Naive thymus-derived CD4-positive, alpha-beta T cell (primary cell): ENCODE data around the gene DENND1A. TPM values are rescaled to one million over a fixed set of nuclear protein-coding genes. Genes with fewer than 3 reads are reported as not detected.

ENCODE experiments used
- ATAC-seq: fragments of 150-1000 bp; cut with Tn5 transposase; 2 replicates; pipeline ENCODE4 v1.10.0; 2021; ENCODE audit warnings: mild to moderate bottlenecking, moderate library complexity
- CTCF ChIA-PET: fragments of 350-600 bp; sonication (Branson Sonifier 250); formaldehyde crosslinking; loops from one replicate; lab custom pipeline; 2021; ENCODE audit warnings: antibody characterized with exemption; lab: Charles Lee
- POLR2A ChIA-PET: fragments of 350-600 bp; sonication (Branson Sonifier 250); formaldehyde crosslinking; loops from one replicate; lab custom pipeline; 2021; ENCODE audit warnings: antibody characterized with exemption, inconsistent platforms; lab: Charles Lee
- DNase-seq, 9 donors: peaks; one replicate each; pipeline versions ENCODE4 v3.0.0 to v3.0.0-alpha.2; 2020 to 2022; ENCODE audit warnings: mixed read lengths in 1 of 9
- H3K27ac ChIP-seq: one replicate; pipeline ENCODE4 v1.7.0; 2013; ENCODE audit warnings: mild to moderate bottlenecking, low read depth, low read length, moderate library complexity
- H3K27me3 ChIP-seq, 2 donors: one replicate each; pipeline ENCODE4 v1.7.0; 2013; ENCODE audit warnings: low read length in 2 of 2, mild to moderate bottlenecking in 2 of 2, moderate library complexity in 2 of 2; ENCODE audit not compliant: control insufficient read depth in 2 of 2, insufficient read depth in 2 of 2
- H3K36me3 ChIP-seq, 3 experiments: 1 replicate in 2 of 3; 2 replicates in 1 of 3; pipeline ENCODE4 v1.7.0; 2013; ENCODE audit warnings: low read length in 3 of 3, mild to moderate bottlenecking in 3 of 3, moderate library complexity in 1 of 3; ENCODE audit not compliant: insufficient read depth in 3 of 3, control insufficient read depth in 2 of 3
- H3K4me1 ChIP-seq, 2 donors: one replicate each; pipeline ENCODE4 v1.7.0; 2013; ENCODE audit warnings: low read length in 2 of 2, mild to moderate bottlenecking in 2 of 2, moderate library complexity in 1 of 2; ENCODE audit not compliant: control insufficient read depth in 2 of 2, insufficient read depth in 2 of 2
- H3K4me3 ChIP-seq: 2 replicates; pipeline ENCODE4 v1.7.0; 2013; ENCODE audit warnings: mild to moderate bottlenecking, low read length
- H3K9me3 ChIP-seq, 3 experiments: 1 replicate in 2 of 3; 2 replicates in 1 of 3; pipeline ENCODE4 v1.7.0; 2013; ENCODE audit warnings: low read length in 3 of 3; ENCODE audit not compliant: control insufficient read depth in 2 of 3
- H3K27ac Mint-ChIP-seq, 9 donors: one replicate each; pipeline ENCODE4 v1.8.0; 2020 to 2022; ENCODE audit warnings: mixed read lengths in 9 of 9, mild to moderate bottlenecking in 8 of 9, moderate library complexity in 5 of 9, inconsistent platforms in 2 of 9
- H3K27me3 Mint-ChIP-seq, 5 donors: one replicate each; pipeline ENCODE4 v1.8.0; 2021 to 2022; ENCODE audit warnings: mixed read lengths in 5 of 5, mild to moderate bottlenecking in 1 of 5
- H3K36me3 Mint-ChIP-seq, 5 donors: one replicate each; pipeline ENCODE4 v1.8.0; 2020 to 2022; ENCODE audit warnings: mixed read lengths in 5 of 5, mild to moderate bottlenecking in 3 of 5, inconsistent platforms in 1 of 5
- H3K4me1 Mint-ChIP-seq, 7 donors: one replicate each; pipeline ENCODE4 v1.8.0; 2020 to 2022; ENCODE audit warnings: mixed read lengths in 7 of 7, mild to moderate bottlenecking in 3 of 7, inconsistent platforms in 1 of 7
- H3K4me3 Mint-ChIP-seq, 10 donors: one replicate each; pipeline ENCODE4 v1.8.0; 2020 to 2022; ENCODE audit warnings: mild to moderate bottlenecking in 10 of 10, mixed read lengths in 10 of 10, moderate library complexity in 6 of 10, inconsistent platforms in 2 of 10
- H3K9me3 Mint-ChIP-seq, 11 donors: one replicate each; pipeline ENCODE4 v1.8.0; 2020 to 2022; ENCODE audit warnings: mixed read lengths in 11 of 11, mild to moderate bottlenecking in 4 of 11, inconsistent platforms in 1 of 11, moderate library complexity in 1 of 11
- intact Hi-C, 2 donors: fragments of 100-400 bp; cut with micrococcal nuclease; formaldehyde crosslinking; loops; one replicate each; pipeline ENCODE4 v1.15.1; 2023
- polyA plus RNA-seq, 2 donors: library from polyadenylated mRNA; unstranded; fragments of 300-500 nt; fragmentation: Illumina TruSeq; gene quantifications; one replicate each; pipeline ENCODE4 v1.2.3, GENCODE V29; 2021
- total RNA-seq, 6 experiments: library from RNA in 5 of 6; stranded (reverse) in 5 of 6; gene quantifications; 1 replicate in 5 of 6; 2 replicates in 1 of 6; pipeline ENCODE4 v1.2.3 and lab custom pipeline; 2021 to 2026

Gene DENND1A
- total and polyA plus RNA-seq, 7 experiments from 2014 or later = 4.6 to 41.1 (median 16.5) TPM

DNA sequence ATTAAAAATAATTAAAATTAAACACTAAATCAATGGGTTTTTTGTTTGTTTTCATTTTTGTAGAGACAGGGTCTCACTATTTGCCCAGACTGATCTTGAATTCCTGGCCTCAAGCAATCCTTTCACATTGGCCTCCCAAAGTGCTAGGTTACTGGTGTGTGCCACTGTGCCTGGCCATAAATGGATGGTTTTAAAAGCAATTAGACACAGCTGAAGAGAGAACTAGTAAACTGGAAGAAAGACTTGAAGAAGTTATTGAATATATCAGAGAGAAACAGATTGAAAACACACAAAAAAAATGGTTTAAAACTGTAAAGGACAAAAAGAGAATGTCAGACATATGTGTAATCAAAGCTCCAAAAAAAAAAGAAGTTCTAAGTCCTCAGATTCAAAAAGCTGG, 83.0 kb downstream of the DENND1A start:
- no peak overlapping the region for H3K4me3 ChIP-seq
- H3K9me3 ChIP-seq = peaks cover 0 to 7% (median 3%) of the 10 kb centered on the region in 3 experiments
- intact Hi-C loops = no loop called here
- peaks cover 0 to 7% of the 10 kb centered on the region in 2 donors for H3K4me1 ChIP-seq
- Mint-ChIP-seq H3K4me1 (peaks cover 0 to 21% (median 19%) of the 10 kb centered on the region in 7 donors), H3K9me3 (peaks cover 8 to 76% (median 27%) of the 10 kb centered on the region in 11 donors), H3K27me3 (no peaks in the 10 kb centered on the region), H3K4me3 (no peak overlapping the region), H3K27ac (no peak overlapping the region), H3K36me3 (peaks cover 12 to 79% (median 60%) of the 10 kb centered on the region in 5 donors)
- CTCF ChIA-PET = no interaction called here
- POLR2A ChIA-PET = no interaction called here
- H3K36me3 ChIP-seq = peaks cover 0 to 7% (median 0%) of the 10 kb centered on the region in 3 experiments
- no peak for DNase-seq
- ATAC-seq = no peak
- H3K27ac ChIP-seq = no peak overlapping the region
- no peaks in the 10 kb centered on the region for H3K27me3 ChIP-seq

DNA sequence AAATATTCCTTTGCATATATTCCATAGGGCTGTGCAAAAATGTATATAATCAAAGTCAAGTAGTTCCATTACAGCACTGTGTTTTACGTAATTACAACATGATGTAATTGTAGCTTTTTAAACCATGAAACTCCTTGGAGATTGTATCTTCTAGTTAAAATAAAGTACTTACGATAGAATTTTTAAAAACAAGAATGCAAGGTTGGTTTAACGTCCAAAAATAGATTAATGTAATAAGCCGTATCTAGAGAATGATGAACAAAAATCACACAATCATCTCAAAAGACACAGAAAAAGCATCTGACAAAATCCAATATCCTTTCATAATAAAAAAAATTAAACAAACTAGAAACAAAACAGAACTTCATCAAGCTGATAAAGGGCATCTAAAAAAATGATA, 86.2 kb downstream of the DENND1A start:
- Mint-ChIP-seq H3K27me3 (no peaks in the 10 kb centered on the region), H3K4me1 (peaks cover 0 to 8% (median 5%) of the 10 kb centered on the region in 7 donors), H3K4me3 (no peak overlapping the region), H3K27ac (no peak overlapping the region), H3K36me3 (peaks cover 12 to 69% (median 51%) of the 10 kb centered on the region in 5 donors), H3K9me3 (peaks cover 7 to 66% (median 26%) of the 10 kb centered on the region in 11 donors)
- ATAC-seq = no peak
- POLR2A ChIA-PET = no interaction called here
- H3K27ac ChIP-seq = no peak overlapping the region
- intact Hi-C loops = no loop called here
- DNase-seq = no peak
- H3K9me3 ChIP-seq = peaks cover 0 to 7% (median 3%) of the 10 kb centered on the region in 3 experiments
- H3K4me3 ChIP-seq = no peak overlapping the region
- H3K4me1 ChIP-seq = peaks cover 0 to under 1% of the 10 kb centered on the region in 2 donors
- peaks cover 0 to 7% (median 0%) of the 10 kb centered on the region in 3 experiments for H3K36me3 ChIP-seq
- H3K27me3 ChIP-seq = no peaks in the 10 kb centered on the region
- CTCF ChIA-PET = no interaction called here

DNA sequence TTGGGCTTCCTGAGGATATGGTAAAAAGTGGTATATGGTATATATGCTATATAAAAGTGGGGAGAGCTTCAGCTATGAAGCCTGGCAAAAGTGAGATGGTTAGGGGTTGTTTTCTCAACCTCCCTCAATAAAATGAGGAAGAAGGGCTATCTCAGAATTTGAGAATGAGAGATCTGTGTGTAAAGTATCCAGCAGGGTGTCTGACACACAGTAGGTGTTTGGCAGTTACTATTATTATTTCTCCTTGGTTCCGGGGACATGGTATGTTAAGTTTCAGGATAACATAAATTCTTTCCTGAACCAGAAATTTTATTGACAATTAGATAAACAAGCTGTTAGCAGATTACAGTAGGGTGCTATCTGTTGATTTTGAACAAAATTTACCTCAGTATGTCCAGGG, 94.1 kb downstream of the DENND1A start:
- Mint-ChIP-seq H3K27ac (peak overlapping the region in 3 of 9 donors; percentile 49 to 67 (median 51)), H3K4me1 (peaks cover 14 to 28% (median 26%) of the 10 kb centered on the region in 7 donors), H3K9me3 (peaks cover 0 to 17% (median 9%) of the 10 kb centered on the region in 11 donors), H3K36me3 (peaks cover 0 to 42% (median 19%) of the 10 kb centered on the region in 5 donors), H3K4me3 (peak overlapping the region in 7 of 10 donors; percentile 56 to 69 (median 68)), H3K27me3 (peaks cover 0 to 3% (median 0%) of the 10 kb centered on the region in 5 donors)
- CTCF ChIA-PET = no interaction called here
- Histone ChIP-seq H3K27ac (no peak overlapping the region), H3K36me3 (no peaks in the 10 kb centered on the region), H3K4me1 (peaks cover 0 to 7% of the 10 kb centered on the region in 2 donors), H3K9me3 (no peaks in the 10 kb centered on the region), H3K4me3 (no peak overlapping the region), H3K27me3 (no peaks in the 10 kb centered on the region)
- ATAC-seq = no peak
- DNase-seq = no peak
- intact Hi-C loops = no loop called here
- POLR2A ChIA-PET = no interaction called here

DNA sequence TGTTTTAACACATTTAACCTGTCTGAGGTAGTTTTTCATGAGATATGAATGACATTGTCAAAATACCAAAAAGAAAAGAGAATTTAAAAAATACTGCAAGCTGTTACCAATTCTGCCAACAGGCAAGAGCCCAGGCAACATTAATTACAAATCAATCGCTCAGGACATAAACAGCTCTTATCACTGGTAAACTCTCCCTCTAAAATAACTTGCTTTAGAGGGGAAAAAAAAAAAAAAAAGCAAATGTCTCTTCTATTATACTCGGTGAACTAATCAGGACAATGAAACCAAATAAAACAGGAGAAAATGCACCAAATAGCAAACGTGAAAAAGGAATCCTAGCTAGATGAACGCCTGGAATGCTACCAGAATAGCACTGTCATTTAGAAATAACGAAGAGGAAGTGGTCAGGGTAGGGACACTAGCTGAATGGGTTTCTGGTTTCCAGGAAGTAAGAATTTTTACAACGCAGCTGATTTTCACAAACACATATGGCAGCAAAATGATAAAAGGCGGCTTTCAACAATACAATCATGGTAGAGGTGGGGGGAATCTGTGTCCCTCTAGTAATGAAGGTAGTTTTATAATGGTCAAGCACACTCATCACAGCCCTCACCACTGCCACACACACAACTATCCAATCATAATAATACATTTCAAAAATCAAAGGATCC, 94.9 kb downstream of the DENND1A start:
- H3K9me3 ChIP-seq = peaks cover 0 to 2% (median 0%) of the 10 kb centered on the region in 3 experiments
- ChIA-PET CTCF (no interaction called here), POLR2A (interaction anchor here (0.6 to 0.7 kb wide), 2 partner anchors 61 to 264 kb away, joined by 4 to 5 read pairs; no protein-coding TSS in a partner anchor)
- no peaks in the 10 kb centered on the region for H3K27me3 ChIP-seq
- ATAC-seq (peak; percentile 70), DNase-seq (peak in 2 of 9 donors; percentile 4 to 5)
- H3K36me3 ChIP-seq = no peaks in the 10 kb centered on the region
- no peak overlapping the region for H3K27ac ChIP-seq
- Mint-ChIP-seq H3K4me1 (peaks cover 14 to 28% (median 26%) of the 10 kb centered on the region in 7 donors), H3K36me3 (peaks cover 0 to 46% (median 23%) of the 10 kb centered on the region in 5 donors), H3K4me3 (peak overlapping the region; percentile 31 to 72 (median 68)), H3K27ac (peak overlapping the region in 4 of 9 donors; percentile 6 to 81 (median 54)), H3K27me3 (peaks cover 0 to 3% (median 0%) of the 10 kb centered on the region in 5 donors), H3K9me3 (peaks cover 0 to 23% (median 13%) of the 10 kb centered on the region in 11 donors)
- H3K4me3 ChIP-seq = no peak overlapping the region
- peaks cover 0 to 7% of the 10 kb centered on the region in 2 donors for H3K4me1 ChIP-seq
- intact Hi-C loops = no loop called here

DNA sequence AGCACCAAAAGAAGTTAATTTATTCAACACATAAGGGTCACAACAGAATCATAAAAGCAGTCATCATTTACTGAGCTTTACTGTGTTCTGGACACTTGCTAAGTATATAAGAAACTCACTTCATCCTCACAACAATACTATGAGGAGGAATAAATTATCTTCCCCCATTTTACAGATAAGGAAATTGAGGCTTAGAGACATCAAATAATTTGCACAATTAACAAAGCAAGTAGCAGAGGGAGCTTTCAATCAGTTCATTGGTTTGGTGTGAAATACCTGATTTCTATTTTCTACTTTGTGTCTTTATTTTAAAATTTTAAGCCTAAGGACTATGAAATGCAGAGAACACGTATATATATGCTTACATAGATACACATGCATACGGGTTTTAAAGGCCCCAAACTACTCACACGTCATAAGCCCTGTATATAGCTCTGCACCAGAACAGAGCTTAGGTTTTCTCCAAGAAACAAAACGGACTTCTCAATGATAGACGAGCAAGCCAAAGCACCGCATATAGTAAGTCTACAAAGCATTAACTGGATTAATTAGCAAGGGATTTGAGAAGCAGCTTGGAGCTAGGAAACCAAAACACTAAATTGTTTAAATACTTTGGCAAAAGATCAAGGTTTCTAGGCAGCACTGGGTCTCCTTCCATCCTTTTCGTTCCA, 95.6 kb downstream of the DENND1A start:
- no peak overlapping the region for H3K27ac ChIP-seq
- POLR2A ChIA-PET = interaction anchor here (0.6 kb wide), 1 partner anchor 264 kb away, joined by 4 read pairs; no protein-coding TSS in a partner anchor
- H3K27me3 Mint-ChIP-seq = peaks cover 0 to 3% (median 0%) of the 10 kb centered on the region in 5 donors
- DNase-seq (no peak), ATAC-seq (no peak)
- peaks cover 0 to 7% (median 0%) of the 10 kb centered on the region in 3 experiments for H3K9me3 ChIP-seq
- peak overlapping the region in 2 of 9 donors; percentile 25 to 58 for H3K27ac Mint-ChIP-seq
- no peaks in the 10 kb centered on the region for H3K27me3 ChIP-seq
- CTCF ChIA-PET = no interaction called here
- peaks cover 14 to 28% (median 26%) of the 10 kb centered on the region in 7 donors for H3K4me1 Mint-ChIP-seq
- H3K4me1 ChIP-seq = peaks cover 0 to 7% of the 10 kb centered on the region in 2 donors
- no peaks in the 10 kb centered on the region for H3K36me3 ChIP-seq
- no peak overlapping the region for H3K4me3 ChIP-seq
- peaks cover 4 to 51% (median 29%) of the 10 kb centered on the region in 5 donors for H3K36me3 Mint-ChIP-seq
- H3K9me3 Mint-ChIP-seq = peaks cover 0 to 30% (median 18%) of the 10 kb centered on the region in 11 donors
- intact Hi-C loops = no loop called here
- peak overlapping the region in 3 of 10 donors; percentile 68 to 69 (median 69) for H3K4me3 Mint-ChIP-seq

DNA sequence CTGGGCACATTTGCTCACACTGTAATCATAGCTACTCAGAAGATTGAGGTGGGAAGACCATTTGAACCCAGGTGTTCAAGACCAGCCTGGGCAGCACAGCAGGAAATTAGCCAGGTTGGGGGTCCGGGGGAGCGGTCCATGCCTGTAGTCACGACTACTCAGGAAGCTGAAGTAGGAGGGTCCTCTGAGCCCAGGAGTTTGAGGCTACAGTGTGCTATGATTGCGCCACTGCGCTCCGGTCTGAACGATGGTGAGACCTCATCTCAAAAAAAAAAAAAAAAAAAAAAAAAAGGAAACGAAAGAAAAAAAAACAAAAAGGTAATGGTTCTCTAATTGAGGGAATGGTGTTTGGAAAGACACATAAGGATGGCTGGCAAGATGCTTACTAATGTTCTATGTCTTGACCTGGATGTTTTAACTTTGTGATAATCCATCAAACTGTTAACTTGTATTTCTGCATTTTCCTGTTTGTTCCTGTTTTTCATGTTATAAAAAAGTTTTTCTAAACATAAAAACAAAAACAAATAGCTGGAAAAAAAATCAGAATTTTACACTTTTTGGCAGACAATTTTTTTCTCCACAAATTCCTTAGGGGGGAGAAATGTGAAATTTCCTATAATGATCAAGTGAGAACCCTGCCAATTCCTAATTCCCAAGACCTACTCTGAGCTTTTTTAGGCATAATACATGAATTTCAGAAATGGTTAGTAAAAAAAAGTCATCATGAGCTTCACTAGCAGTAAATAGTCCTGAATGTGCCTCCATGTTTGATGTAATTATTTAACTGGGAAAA, 96.9 kb downstream of the DENND1A start:
- Histone ChIP-seq H3K27ac (no peak overlapping the region), H3K36me3 (no peaks in the 10 kb centered on the region), H3K9me3 (peaks cover 0 to 18% (median 7%) of the 10 kb centered on the region in 3 experiments), H3K27me3 (no peaks in the 10 kb centered on the region), H3K4me3 (no peak overlapping the region), H3K4me1 (peaks cover 0 to 7% of the 10 kb centered on the region in 2 donors)
- no peak for ATAC-seq
- intact Hi-C loops = no loop called here
- ChIA-PET POLR2A (interaction anchor here (0.7 kb wide), 1 partner anchor 21 kb away, joined by 3 read pairs; no protein-coding TSS in a partner anchor), CTCF (no interaction called here)
- DNase-seq = no peak
- Mint-ChIP-seq H3K4me1 (peaks cover 14 to 28% (median 25%) of the 10 kb centered on the region in 7 donors), H3K9me3 (peaks cover 3 to 43% (median 29%) of the 10 kb centered on the region in 11 donors), H3K27me3 (peaks cover 0 to 3% (median 0%) of the 10 kb centered on the region in 5 donors), H3K27ac (no peak overlapping the region), H3K4me3 (no peak overlapping the region), H3K36me3 (peaks cover 12 to 57% (median 38%) of the 10 kb centered on the region in 5 donors)
